Stimulated activated CD4-positive, alpha-beta T cell treated with anti-CD3 and anti-CD28 coated beads, Interleukin-1b, Interleukin-23, amount 100 ng/mL, for 48 hours (primary cell): Measurements from ENCODE around the gene F2RL3.

Experiments
- DNase-seq: peaks from one replicate; pipeline ENCODE4 v3.0.0-alpha.2; 2020

The F2RL3 gene

DNA sequence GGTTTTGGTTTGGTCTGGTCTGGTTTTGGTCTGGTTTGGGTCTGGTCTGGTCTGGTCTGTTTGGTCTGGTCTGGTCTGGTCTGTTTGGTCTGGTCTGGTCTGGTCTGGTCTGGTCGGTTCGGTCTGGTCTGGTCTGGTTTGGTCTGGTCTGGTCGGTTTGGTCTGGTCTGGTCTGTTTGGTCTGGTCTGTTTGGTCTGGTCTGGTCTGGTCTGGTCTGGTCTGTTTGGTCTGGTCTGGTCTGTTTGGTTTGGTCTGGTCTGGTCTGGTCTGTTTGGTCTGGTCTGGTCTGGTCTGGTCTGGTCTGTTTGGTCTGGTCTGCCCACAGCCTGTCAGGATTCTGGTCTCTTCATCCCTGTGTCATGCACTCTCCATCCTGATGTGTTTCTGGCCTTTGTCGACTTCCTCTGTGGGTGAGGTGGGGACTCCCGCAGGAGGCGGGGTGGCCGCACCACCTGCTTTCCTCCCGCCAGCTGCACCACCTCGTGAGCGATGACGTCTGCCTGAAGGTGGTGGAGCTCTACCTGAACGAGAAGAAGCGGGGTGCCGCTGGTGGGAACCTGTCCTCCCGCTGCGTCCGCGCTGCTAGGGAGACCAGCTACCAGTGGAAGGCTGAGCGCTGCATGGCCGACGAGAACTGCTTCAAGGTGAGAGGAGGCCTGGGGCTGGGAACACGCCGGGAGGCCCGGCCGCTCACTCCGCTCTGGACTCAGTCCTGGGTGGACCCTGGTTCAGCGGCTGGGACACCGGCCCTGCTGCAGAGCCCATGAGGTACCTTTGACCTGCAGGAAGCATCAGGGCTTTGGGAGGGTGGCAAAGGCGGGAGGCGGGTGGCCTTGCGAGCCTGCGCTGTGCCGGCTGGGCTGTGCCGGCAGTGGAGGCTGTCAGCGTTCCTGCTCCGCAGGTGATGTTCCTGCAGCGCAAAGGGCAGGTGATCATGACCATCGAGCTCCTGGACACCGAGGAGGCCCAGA lies 12.9 kb upstream of the F2RL3 start:
- DNase-seq: no peak

GRCh38 chr19:16876904-16877361 lies 11.9 kb upstream of the F2RL3 start:
- DNase-seq: no peak

GRCh38 chr19:16877581-16877980 lies 11.2 kb upstream of the F2RL3 start:
- DNase-seq: no peak

DNA sequence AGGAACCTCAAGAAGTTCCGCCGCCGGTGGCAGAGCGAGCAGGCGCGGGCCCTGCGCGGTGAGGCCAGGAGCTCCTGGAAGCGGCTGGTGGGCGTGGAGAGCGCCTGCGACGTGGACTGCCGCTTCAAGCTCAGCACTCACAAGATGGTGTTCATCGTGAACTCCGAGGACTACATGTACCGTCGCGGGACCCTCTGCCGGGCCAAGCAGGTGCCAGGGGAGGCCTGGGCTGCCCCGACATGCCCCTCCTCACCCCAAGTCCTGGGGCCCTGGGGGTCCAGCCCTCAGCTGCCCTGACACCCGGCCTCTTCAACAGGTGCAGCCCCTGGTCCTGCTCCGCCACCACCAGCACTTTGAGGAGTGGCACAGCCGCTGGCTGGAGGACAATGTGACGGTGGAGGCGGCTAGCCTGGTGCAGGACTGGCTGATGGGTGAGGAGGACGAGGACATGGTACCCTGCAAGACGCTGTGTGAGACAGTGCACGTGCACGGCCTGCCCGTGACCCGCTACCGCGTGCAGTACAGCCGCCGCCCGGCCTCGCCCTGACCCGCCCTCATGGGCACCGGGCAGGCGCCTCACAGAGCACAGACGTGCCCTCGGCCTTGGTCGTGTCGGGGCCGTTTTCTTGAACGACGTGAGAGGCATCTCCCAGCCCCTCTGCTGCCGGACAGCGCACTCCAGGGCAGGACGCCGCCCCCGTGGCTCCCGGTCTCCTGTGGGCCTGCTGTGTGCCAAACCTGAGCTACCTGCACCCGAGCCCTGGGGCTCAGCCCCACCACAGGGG lies 10.4 kb upstream of the F2RL3 start:
- no peak for DNase-seq

- no peak for DNase-seq
These were observed 7.8 kb upstream of the F2RL3 start for GRCh38 chr19:16880884-16881554.

- no peak for DNase-seq
These were observed 6.7 kb upstream of the F2RL3 start for GRCh38 chr19:16882146-16882545.

DNA sequence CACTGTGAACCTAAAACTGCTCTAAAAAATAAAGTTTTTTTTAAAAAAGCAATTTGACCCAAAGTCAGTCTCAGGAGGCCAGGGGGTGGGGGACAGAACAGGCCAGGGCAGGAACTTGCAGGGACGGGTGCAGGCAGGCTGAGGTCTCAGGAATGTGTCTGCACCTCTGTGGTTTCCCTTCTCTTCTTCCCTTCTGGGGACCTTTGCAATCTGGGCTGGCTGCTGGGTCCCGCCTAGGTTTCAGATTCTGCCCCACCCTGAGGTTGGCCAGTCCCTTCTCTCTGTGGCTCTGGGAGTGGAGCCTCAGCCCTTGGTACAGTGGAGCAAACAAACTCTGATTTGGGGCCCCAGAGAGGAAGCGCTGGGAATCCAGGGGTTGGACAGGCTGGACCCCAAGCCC lies 5.3 kb upstream of the F2RL3 start:
- no peak for DNase-seq

DNA sequence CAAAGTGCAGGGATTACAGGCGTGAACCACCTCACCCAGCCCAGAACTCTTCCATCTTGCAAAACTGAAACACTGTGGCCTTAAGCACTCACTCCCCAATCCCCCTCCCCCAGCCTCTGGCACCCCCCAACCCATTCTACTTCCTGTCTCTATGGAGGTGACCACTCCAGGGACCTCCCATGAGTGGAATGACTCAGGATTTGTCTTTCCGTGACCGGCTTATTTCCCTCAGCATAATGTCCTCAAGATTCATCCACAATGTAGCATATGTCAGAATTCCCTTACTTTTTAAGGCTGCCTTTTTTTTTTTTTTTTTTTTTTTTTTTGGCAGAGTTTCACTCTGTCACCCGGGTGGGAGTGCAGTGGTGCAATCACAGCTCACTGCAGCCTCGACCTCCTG lies 3.6 kb upstream of the F2RL3 start:
- no peak for DNase-seq

GRCh38 chr19:16886305-16886880 lies 2.4 kb upstream of the F2RL3 start:
- DNase-seq: no peak

DNA sequence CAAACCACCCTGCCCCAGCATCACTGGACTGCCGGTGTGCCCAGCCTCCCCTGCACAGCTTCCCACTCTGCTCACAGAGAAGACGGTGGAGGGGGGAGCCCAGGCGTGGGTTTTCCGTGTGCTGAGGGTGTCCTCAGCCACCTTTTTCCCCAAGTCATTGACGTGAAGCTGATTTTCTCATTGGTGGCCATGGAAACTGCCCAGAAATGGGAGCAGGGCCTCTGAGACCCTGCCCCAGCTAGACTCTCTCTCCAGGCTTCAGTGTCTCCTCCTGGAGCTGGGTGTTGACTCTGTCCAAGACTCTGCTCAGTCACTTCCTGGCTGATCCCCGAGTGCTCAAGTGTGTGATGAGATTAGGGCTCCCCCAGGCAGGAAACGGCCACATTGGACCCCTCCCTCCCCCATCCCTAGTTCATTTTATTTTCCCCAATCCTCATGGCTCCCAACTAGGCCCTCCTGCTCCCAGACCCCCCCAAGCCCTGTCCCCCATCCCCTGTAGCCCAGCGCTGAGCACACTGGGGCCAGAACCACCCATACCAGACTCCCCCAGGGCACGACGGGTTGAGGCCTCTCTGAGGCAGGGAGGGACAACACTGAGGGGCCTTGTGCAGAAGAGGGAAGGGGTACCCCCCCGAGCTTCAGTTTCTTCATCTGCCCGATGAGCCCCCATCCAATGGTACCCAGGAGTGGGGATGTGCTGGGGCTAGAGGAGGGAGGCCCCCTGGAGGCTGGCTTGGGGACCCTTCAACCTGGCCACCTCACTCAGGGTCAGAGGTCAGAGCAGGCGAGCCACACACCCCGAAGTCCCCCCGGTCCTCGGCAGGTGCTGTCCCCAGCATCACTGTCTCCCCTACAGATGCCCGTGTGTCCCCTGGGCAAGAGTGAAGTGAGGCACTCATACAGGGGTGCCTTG lies 1.2 kb upstream of the F2RL3 start:
- no peak for DNase-seq

GRCh38 chr19:16889366-16889882 lies 625 bp downstream of the F2RL3 start:
- no peak for DNase-seq

DNA sequence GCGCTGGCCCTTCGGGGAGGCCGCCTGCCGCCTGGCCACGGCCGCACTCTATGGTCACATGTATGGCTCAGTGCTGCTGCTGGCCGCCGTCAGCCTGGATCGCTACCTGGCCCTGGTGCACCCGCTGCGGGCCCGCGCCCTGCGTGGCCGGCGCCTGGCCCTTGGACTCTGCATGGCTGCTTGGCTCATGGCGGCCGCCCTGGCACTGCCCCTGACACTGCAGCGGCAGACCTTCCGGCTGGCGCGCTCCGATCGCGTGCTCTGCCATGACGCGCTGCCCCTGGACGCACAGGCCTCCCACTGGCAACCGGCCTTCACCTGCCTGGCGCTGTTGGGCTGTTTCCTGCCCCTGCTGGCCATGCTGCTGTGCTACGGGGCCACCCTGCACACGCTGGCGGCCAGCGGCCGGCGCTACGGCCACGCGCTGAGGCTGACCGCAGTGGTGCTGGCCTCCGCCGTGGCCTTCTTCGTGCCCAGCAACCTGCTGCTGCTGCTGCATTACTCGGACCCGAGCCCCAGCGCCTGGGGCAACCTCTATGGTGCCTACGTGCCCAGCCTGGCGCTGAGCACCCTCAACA lies 1.2 kb downstream of the F2RL3 start:
- DNase-seq: no peak

GRCh38 chr19:16890461-16891184 lies 1.8 kb downstream of the F2RL3 start:
- DNase-seq: no peak

GRCh38 chr19:16891696-16892382 lies 3.0 kb downstream of the F2RL3 start:
- DNase-seq: no peak

GRCh38 chr19:16892436-16892835 lies 3.6 kb downstream of the F2RL3 start:
- no peak for DNase-seq

DNA sequence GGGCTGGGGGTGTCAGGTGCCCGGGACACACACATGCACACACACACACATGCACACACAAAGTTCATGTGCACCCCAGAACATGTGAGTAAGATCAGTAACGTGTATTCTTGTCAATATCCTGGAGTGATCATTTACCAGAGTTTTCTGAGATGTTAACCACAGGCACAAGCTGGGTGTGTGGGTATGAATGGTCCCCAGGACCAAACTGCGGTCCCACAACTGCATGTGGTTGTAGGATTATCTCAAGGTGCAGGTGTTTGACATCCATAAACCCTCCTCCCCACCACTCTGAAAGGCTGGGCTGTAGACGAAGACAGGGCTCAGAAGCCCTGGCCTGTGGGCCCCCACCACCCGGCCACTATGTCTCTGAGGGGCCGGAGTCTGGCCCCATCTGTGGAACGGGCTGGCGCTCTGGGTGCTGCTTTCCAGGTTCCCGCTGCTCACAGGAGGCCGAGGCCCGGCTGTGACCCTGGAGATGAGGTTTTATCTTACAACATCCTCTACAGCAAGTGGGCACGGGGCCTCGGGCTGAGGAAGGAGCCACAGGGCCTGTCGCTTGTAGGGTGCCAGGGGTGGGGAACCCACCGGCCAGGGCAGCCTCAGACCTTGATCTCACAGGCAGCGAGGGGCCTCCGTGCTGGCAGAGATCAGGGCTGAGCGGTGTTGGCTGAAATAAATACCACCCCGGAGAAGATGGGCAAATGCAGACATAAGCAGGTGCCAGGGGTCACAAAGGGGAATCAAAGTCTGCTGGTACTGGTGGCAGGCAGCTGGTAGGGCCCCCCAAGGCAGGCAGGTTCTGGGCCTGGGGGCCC lies 4.3 kb downstream of the F2RL3 start:
- no peak for DNase-seq

GRCh38 chr19:16893686-16893989 lies 4.8 kb downstream of the F2RL3 start:
- no peak for DNase-seq

DNA sequence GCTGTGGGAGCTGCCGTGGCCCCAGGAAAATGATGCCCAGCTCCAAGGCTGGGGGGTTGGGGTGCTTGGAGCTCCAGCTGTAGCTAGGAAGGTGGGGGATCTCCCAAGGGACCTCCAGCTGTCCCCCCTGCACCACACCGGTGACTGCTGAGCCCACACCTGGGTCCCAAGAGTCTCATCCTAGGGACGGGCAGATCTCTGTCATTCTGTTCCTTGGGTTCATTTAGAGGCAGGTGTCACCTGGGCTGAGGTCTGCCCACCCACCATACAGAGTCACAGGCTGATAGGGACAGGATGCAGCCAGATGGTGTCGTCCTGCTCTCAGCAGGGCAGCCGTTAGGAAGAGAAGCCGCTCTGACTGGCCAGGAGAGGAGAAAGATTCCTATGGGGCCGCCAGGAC lies 5.3 kb downstream of the F2RL3 start:
- DNase-seq: no peak

DNA sequence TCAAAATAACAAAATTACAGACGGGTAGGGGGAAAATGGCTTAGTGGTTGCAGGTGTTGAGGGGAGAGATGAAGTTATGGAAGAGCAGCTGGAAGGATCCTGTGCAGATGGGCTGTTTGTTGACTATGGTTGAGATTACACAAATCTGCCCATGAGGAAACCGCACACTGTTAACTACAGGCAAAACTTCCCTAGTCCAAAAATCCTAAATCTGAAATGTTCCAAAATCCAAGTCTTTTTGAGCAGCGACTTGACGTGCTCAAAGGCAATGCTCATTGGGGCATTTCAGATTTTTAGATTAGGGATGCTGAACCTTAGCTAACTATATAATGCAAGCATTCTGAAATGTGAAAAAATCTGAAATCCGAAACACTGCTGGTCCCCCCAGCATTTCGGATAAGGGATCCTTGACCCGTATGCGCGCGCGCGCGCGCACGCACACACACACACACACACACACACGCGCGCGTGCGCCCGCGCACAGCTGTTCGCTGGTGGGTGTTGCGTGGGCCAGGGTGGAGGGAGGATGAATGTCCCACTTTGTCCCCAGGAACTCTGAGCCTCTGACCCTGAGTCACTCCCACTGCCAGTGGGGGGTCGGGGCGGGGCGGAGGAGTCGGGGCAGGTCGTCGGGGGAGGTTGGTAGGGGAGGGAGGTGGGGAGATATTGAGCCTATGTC lies 6.8 kb downstream of the F2RL3 start:
- no peak for DNase-seq
